HG03095 (cell line): ENCODE data around the gene LUM.
A peak's percentile ranks its signal among the peaks of the same experiment; 100 is the strongest.
"Not testable (repeated sequence)": the region's sequence is repeated elsewhere in the genome, so short reads cannot be mapped to it uniquely, and the experiment has no call there.

Experiments
- ATAC-seq: cut with Tn5 transposase; IDR thresholded peaks from one replicate; pipeline ENCODE4 v1.9.1; 2021; ENCODE audit warnings: moderate library complexity; ENCODE audit not compliant: unreplicated experiment

The LUM gene

DNA sequence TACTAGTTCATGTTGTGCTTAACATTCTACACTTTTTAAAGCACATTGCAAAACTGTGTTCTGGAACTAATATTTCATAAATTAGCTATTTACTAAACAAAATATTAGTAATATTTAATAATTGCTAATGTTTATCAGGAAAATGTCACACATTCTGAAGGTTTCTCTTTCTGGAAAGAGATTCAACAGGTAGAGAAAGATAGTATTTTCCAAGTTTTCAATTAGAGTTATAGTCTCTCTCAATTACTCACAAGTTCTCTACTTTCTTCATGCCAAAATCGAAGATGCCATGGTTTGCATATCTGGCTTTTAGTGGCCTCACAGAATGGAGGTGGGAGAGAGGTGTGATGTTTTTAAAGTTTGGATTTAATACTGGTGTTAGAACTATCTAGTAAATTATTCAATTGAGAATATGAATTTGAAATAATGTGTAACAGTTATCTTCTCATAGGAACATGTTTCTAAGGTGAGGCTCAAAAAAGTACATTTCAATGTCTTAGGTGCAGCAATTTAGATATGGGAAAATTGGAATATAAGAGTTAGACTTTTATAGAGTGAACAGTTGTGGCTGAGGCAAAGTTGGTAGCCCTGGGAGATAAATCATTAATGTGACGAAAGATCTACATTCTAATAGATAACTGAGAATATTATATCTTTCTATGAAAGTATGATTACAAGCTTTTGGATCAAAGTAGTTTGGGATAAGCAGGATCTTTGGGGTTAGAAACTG, 1.5 kb downstream of the LUM start:
- ATAC-seq: no peak

DNA sequence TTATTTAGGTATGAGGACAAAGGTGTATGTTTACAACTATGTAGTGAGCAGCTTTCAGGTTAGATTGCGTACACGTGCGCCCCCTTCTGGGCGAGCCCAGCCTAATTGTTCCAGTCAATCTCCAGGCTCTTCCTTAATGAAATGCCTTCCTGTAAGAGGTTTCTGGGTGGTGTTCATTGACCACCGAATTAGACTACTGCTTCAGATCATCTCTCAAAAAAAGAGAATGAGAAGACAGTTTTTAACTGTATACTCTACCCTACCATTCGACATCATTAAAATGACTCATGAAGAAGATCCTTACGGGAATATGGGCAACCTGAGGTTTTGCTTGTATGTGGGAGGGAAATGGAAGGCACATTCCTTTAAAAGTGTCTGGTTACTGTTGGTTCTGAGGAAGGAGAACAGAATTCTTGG, 2.1 kb downstream of the LUM start:
- ATAC-seq: peak; percentile 57

DNA sequence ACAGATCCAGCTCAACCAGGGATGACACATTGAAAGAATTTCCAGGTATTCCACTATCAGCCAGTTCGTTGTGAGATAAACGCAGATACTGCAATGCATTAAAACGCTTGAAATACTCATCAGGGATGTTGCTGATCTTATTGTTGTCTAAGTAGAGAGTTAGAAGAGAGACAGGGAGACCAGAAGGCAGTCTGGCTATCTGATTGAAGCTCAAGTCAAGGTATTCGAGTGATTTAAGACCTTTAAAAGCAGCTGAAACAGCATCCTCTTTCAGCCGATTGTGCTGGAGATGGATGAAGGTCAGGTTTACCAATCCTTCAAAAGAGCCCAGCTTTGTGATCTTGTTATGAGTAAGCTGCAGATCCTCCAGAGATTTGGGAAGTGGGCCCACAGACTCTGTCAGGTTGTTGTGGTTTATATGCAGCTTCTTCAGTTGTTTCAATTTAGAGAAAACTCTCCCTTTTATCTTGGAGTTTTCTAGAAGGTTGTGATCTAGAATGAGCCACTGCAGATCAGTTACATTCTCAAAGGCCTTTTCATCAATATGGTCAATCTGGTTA, 3.0 kb downstream of the LUM start:
- ATAC-seq: no peak

DNA sequence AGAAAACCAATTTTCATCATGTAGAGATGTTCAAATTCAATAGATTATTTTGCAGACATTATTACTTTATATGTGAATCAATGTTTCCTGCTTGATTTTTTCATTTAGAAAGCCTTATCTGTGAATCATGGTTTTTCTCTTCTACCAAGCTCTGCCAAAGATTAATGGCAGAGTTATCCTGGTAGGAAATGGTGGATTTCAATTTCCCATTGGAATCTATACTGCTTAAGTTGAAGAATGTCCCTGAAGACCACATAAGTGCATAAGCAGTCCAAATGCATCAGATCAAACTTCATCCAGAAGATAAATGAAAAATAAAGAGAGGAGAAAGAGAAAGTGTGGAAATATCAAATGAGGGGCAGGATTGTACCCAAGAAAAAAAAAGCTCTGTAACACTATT, 5.0 kb downstream of the LUM start:
- ATAC-seq: no peak

DNA sequence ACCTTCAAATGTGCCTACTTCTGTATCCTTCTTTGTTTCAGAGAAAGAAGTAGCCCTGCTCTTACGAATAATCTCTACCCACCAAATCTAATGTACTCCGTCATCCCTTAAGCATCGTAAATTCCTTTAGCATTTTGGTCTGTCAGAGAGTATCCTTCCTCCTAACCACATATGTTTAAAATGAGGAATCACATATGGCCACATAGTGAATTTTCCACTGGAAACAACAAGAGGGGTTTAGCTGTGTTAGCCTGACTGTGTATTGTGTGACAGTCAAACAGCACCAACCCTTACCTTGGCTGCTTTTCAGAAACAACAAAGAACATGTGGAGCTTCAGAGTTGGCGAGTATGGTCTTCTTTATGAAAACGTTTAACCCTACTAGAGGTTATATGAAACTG, 5.5 kb downstream of the LUM start:
- ATAC-seq: no peak

DNA sequence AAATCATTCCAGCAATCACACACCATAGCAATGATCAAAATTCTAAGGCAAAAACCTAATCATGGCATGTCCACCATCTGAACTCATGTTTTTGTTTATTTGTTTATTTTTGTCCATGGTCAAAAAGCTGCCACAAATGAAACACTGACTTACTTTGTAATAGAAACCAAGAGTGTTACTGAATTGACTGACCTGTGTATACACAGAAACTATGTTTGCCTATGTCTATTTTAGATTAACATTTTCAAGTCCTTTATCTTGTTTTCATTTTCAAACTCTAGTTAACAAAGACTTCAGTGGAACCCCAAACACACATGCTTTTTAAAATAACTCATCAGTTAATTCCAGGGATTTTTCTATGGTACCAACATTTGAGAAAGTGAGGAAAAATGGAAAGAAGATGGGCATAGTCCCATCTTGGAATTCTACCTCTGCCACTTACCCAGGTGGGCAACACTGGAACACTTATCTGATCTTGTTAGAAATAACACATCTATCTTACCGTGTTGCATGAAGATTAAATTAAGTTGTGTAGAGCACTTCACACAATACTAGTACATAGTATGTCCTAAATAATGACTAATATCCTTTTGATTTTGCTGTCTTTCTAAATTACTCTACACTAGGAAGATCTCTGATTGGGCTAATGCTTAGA, 6.4 kb downstream of the LUM start:
- peak; percentile 68 for ATAC-seq

DNA sequence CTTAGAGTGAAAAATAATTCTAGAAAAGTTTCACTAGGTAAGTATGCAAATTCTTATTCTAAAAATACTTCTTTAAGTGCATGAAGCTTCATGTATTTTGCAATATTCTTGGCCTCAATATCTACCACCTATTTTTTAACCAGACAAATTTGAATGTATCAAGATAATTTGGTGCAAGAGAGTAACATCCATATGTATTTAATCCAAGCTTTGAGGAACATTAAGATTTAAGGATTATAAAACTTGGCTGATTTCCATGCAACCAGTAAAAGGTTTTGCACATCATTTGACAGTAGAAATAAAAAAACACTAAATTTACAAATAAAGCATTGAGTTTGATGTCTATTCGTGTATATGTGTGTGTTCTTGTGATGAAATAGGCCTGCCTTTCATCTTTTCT, 7.7 kb downstream of the LUM start:
- ATAC-seq: no peak

DNA sequence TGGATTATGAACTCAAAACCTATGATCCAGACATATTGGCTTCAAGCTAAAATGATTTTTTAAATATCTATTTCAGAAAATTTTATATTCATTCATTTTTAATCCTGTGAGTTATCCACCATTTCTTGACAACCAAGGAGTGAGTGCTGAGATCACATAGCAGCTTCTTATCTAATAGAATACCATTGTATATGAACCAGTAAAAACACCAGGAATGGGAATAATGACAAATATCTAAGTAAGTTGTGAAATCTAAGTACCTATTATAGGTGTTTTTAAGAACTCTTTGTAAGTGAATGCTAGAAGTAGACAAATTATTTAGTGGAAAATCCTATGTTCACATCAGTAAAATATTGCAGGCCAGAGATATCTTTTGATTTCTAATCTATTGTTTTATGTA, 8.2 kb downstream of the LUM start:
- no peak for ATAC-seq

DNA sequence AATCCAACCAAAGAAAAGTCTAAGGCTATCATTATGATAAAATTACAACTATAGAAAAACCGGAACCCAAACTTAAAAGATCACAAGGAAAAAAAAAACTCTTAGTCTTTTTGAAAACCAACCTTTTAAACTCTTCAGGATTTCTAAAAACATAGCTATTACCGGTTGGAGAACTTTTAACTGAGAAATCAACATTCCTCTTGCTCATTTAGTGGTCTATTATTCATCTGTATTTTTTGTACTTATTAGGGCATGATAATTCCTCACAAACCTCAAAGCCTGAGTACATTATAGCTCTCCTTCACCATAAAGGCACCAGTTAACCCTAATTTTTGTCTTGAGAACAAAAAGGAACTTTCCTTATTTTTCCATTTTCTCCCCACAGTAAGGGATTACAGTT, 10.4 kb downstream of the LUM start:
- no peak for ATAC-seq

DNA sequence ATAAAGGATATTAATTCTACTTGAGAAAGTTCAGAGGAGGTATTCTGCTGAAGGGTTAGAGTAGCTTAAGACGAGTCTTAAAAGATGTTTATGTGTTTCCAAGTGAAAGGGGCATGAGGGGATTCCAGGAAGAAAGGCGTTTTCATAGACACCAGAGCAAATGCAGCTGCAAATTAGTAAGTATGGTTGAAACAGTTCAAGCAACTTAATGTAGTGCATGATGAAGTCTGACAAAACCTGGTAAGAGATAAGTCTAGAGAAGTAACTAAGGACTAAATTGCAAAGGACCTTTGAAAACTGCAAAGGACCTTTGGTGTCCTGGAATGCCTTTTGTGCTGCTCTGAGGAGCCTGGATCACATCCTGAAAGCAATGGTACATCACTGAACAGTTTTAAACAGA, 11.5 kb downstream of the LUM start:
- ATAC-seq: no peak

DNA sequence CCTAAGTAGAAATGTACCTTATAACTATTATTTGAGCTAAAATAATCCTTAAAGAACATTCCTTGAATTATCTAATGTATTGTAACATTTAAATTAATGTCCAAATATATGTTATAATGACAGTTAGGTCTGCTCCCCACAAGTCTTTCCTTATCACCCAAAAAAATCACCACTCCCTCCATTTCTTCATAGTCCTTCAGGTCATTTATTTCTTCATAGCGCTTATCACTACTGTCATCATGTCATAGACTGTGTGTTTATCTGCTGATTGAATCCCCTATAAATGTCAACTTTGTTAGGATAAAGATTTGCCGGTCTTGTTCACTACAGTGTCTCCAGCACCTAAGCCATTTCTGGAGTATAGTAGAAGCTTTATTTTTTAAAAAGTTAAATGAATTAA, 12.0 kb downstream of the LUM start:
- ATAC-seq: no peak

DNA sequence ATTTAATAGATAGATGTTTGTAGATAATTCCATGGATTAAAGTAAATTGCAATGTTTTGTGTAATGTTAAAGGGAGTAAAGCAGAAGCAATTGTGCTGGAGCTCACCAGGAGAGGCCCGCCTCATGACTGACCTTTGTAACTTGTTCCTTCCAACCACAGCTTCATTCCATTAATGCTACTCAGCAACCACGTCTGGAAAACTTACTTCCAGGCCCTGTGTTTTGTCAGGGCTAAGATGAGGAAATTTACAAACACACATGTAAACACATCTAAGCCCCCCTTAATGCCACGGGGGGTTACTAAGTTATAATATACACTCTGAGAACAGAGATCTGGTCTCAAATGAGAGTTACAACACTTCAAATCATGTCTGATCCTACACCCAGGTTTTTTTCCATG, 12.4 kb downstream of the LUM start:
- no peak for ATAC-seq

DNA sequence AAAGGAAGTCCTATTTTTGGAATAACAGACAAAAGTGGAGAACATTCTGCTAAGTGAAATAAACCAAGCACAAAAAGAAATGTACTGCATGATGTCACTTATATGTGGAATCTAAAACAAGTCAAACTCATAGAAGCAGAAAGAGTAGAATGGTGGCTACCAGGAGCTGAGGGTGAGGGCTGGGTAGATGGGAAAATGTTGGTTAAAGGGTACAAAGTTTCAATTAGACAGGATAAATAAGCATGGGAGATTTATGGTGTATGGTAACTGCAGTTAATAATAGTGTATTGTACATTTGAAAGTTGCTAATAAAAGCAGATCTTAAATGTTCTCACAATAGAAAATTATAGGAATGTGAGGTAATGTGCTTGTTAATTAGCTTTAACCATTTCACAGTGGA, 12.8 kb downstream of the LUM start:
- ATAC-seq: no peak

DNA sequence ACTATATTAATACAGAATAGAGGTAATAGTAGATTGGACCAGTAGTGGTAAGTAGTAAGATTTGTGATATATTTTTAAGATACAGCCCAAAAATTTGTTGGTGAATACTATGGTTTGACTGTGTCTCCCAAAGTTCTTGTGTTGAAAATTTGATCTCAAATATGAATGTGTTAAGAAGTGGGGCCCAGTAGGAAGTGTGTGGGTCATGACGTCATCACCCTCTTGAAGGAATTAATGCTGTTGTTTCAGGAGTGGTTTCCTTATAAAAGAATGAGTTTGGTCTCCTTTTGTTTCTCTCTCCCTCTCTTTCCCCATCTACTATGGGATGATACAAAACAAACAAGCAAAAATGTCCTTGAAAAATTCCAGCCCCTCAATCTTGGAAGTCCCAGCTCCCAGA, 16.3 kb downstream of the LUM start:
- ATAC-seq: no peak

DNA sequence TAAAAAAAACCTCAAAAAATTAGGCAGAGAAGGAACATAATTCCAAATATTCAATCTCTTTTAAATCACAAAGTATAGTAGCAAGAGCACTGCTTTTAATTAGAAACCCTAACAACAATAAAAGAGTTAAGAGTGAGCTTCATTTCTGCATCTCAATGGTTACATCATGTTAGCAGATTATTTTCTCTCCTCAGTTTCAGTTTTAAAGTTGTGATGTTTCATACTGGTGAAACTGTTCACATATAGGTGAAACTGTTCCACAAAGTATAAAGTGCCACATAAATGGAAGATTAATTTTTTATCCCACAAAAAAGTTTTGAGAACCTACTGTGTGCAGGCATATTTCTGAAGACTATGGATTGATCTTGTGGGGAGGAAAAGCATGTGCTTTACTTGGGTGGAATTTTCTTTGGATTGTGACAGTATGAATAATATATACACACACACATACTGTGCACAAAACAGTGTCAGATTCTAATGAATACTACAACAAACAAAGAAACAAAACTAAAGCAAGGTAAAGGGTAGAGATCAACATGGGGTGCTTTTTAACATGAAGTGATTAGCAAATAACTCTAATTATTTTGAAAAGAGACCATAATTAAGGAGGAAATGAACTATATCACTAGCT, 17.1 kb downstream of the LUM start:
- ATAC-seq: no peak

DNA sequence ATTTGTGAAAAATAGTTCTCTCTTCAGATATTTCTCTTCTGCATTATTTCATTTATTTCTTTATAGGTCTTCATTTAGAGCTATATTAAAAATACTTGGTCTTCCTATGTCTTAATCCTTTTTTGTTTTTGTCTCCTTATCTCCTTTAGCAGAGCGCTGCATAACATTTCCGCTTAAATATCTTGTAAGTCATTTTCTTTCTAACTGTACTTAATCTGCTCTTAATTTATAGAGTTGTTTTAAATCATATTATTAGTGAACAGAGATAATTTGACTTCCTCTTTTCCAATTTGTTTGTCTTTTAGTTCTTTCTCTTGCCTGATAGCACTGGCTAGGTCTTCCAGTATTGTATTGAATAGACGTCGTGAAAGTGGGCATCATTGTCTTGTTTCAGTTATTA, 18.0 kb downstream of the LUM start:
- no peak for ATAC-seq

DNA sequence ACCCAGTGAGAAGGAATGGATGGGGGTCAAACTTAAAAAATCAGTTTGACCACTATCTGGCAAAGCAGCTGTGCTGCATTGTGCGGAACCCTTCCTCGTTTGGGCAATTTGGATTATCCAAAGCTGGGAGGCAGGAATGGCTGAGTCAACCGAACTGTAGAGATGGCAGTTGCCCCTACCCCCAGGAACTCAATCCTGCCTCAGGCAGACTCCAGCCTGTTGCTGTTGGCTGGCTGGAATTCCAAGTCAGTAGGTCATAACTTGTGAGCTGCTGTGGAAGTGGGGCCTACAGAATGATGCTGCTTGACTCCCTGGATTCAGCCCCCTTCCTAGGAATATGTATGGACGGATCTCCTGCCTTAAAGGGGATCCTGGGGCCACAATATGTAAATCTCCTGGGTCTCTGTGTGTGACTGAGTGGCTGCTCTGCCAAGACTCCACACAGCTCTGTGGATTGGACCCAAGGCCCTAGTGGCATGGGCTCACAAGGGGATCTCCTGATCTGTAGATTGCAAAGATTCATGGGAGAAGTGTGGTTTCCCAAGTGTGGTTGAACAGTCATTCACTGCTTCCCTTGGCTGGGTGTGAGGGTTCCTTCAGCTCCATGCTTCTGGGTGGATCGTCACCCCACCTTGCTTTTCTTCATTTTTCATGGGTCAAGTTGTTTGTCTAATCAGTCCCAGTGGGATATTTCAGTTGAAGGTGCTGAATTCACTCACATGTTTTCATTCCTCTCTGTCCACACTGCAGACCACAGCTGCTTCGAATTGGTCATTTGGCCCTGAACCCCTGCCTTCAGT, 19.2 kb downstream of the LUM start:
- ATAC-seq: no peak

DNA sequence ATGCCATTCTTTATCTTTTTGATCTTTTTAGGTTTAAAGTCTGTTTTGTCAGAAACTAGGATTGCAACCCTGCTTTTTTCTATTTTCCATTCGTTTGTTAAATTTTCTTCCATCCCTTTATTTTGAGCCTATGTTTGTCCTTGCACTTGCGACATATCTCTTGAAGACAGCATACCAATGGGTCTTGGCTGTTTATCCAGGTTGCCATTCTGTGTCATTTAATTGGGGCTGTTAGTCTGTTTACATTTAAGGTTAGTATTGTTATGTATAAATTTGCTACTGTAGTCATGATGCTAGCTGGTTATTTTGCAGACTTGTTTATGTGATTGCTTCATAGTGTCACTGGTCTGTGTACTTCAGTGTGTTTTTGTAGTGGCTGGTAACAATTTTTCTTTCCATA, 21.3 kb downstream of the LUM start:
- not testable (repeated sequence) for ATAC-seq

DNA sequence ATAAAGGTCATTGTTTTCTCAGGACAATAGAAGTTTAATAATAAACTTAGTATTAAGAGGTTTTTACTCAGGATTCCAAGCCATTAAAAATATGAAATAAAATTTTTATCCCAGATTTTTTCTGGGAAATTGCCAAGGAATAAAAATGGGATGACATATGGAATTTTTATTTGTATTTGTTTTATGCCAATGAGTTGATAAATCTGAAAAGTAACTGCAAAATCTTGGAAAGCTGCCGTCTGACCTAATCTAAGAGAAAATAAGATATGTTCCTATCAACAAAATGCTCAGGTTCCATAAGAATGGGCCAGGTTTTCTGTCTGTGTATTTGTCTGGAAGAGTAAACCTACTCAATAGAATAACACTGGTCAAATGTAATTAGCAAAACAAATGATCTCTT, 31.3 kb downstream of the LUM start:
- ATAC-seq: no peak

DNA sequence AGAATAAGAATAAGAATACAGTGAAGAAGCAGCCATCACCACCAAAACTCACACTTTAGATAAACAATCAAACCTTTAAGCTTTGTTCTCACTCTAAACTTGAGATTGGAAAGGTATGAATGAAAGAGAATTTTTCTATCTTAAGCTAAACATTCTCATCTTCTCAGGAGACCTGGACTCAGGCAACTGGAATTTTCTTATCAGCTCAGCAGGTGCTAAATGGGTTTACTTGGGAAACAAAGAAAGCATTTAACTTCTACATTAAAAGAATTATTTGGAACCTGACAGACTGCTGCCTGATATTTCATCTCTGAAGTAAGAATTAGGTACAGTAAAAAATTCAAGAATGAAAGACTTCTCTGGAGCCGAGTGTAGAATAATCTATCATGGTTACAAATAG, 32.8 kb downstream of the LUM start:
- no peak for ATAC-seq

DNA sequence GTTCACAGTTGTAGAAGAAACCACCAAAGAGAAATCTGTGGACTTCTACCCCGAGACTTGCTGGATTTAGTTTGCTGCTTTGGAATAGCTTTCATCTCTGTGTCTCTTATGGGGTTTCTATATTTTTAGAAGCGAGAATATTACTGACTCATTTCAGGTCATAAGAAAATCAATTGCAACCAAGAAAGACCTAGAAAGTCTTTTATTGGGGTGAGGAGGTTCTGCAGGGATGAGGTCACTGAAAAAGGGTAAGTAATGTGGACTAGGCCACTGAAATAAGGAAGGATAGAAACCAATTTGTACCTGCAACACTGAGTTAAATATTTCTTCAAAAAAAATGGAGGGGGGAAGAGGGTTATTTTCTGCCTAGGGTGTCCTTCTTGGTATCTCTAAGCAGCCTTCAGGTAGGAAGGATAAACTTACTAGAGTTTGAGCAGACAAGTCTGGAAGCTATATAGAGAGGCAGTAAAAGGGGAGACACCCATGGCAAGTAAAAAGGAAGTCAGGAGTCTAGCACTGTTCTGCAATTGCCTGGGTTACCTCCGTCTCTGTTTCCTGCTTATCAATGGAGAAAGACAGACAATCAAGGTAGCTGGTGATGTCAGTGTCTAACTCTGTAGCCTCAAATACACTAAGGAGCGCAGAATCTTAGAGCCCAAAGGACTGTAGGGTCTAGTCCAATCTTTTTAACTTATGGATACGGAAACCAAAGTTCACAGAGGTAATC, 33.9 kb downstream of the LUM start:
- ATAC-seq: no peak
